HG02759 (cell line): ENCODE measurements around the gene FAM174B.
"Not testable (repeated sequence)": the region's sequence is repeated elsewhere in the genome, so short reads cannot be mapped to it uniquely, and the experiment has no call there.

Experiments used
- ATAC-seq: cut with Tn5 transposase; IDR thresholded peaks from one replicate; pipeline ENCODE4 v1.9.1; 2021; ENCODE audit warnings: mild to moderate bottlenecking, moderate library complexity; ENCODE audit not compliant: unreplicated experiment

FAM174B gene

GRCh38 chr15:92619145-92620101 lies 36.2 kb downstream of the FAM174B start:
- ATAC-seq: no peak

GRCh38 chr15:92617549-92618520 lies 37.7 kb downstream of the FAM174B start:
- no peak for ATAC-seq

- no peak for ATAC-seq
These were observed 38.7 kb downstream of the FAM174B start for GRCh38 chr15:92616621-92617548.

GRCh38 chr15:92614791-92615785 lies 40.5 kb downstream of the FAM174B start:
- no peak for ATAC-seq

GRCh38 chr15:92614301-92614700 lies 41.3 kb downstream of the FAM174B start:
- no peak for ATAC-seq

- no peak for ATAC-seq
These were observed 41.7 kb downstream of the FAM174B start for GRCh38 chr15:92613841-92614240.

GRCh38 chr15:92612891-92613290 lies 42.7 kb downstream of the FAM174B start:
- ATAC-seq: no peak

GRCh38 chr15:92611995-92612745 lies 43.4 kb downstream of the FAM174B start:
- no peak for ATAC-seq

GRCh38 chr15:92611150-92611549 lies 44.4 kb downstream of the FAM174B start:
- no peak for ATAC-seq

GRCh38 chr15:92610101-92610520 lies 45.5 kb downstream of the FAM174B start:
- ATAC-seq: no peak

GRCh38 chr15:92608866-92609700 lies 46.5 kb downstream of the FAM174B start:
- no peak for ATAC-seq

- ATAC-seq: not testable (repeated sequence)
These were observed 48.8 kb downstream of the FAM174B start for GRCh38 chr15:92606836-92607150.

- ATAC-seq: no peak
These were observed 49.3 kb downstream of the FAM174B start for GRCh38 chr15:92606126-92606835.

- no peak for ATAC-seq
These were observed 50.2 kb downstream of the FAM174B start for GRCh38 chr15:92605225-92605944.

- ATAC-seq: no peak
These were observed 51.7 kb downstream of the FAM174B start for GRCh38 chr15:92603743-92604470.

- ATAC-seq: no peak
These were observed 52.3 kb downstream of the FAM174B start for GRCh38 chr15:92603278-92603677.
